K562 (cell line): Measurements from ENCODE around the gene CYP24A1. TPM values are rescaled to one million over a fixed set of nuclear protein-coding genes. Genes with fewer than 3 reads are reported as not detected.

ENCODE experiments used
- ATAC-seq: fragments of 200-7000 bp; cut with Tn5 transposase; 3 replicates; pipeline ENCODE4 v1.9.1; 2020; ENCODE audit warnings: moderate library complexity
- BruUV-seq: library from RNA; stranded (reverse); fragments of 400-500 nt; replicated peaks from 2 replicates; lab custom pipeline; 2021; lab: Mats Ljungman, UMichigan
- CTCF ChIA-PET: fragments of 300-600 bp; formaldehyde crosslinking; extraction: SDS; loops from one replicate; lab custom pipeline; 2021; ENCODE audit warnings: low intra/inter-chr PET ratio; lab: Yijun Ruan, JAX
- POLR2A ChIA-PET: fragments of 300-600, 350-650 bp; sonication (Branson Sonifier 250); formaldehyde crosslinking; extraction: SDS; loops from one replicate; lab custom pipeline; 2021; ENCODE audit warnings: antibody characterized with exemption, inconsistent platforms; lab: Yijun Ruan, JAX
- DNase-seq, 4 experiments: peaks; one replicate each; pipeline versions ENCODE4 v3.0.0 to v3.0.0-alpha.2; 2011 to 2018; ENCODE audit warnings: low spot score in 3 of 4, mixed read lengths in 3 of 4; ENCODE audit errors: extremely low read depth in 1 of 4
- FAIRE-seq: peaks from 2 replicates; lab custom pipeline; 2011; peaks lifted over from hg19 to GRCh38; lab: Jason Lieb, UNC
- H2AFZ ChIP-seq: 2 replicates; pipeline ENCODE4 v1.6.0; 2011; ENCODE audit warnings: low read depth, low read length, control low read depth, inconsistent platforms
- H3K27ac ChIP-seq: fragments of 200-600 bp; 3 replicates; pipeline ENCODE4 v1.8.0; 2011; ENCODE audit warnings: low read depth, mild to moderate bottlenecking, control low read depth, inconsistent platforms, low read length, moderate library complexity, mixed read lengths; ENCODE audit errors: extremely low read depth
- H3K27me3 ChIP-seq, 2 experiments: fragments of 300-600 bp in 1 of 2; 2 replicates in 1 of 2; 3 replicates in 1 of 2; pipeline versions ENCODE4 v1.6.0 to v1.8.0; 2011; ENCODE audit warnings: inconsistent platforms in 2 of 2, low read length in 2 of 2, mild to moderate bottlenecking in 1 of 2, mixed read lengths in 1 of 2, moderate library complexity in 1 of 2; ENCODE audit not compliant: control insufficient read depth in 2 of 2, insufficient read depth in 2 of 2
- H3K36me3 ChIP-seq: fragments of 300-600 bp; 3 replicates; pipeline ENCODE4 v1.8.0; 2011; ENCODE audit warnings: mild to moderate bottlenecking, low read length, inconsistent platforms; ENCODE audit not compliant: control insufficient read depth, insufficient read depth
- H3K4me1 ChIP-seq, 2 experiments: fragments of 200-600 bp in 1 of 2; replicated peaks in 1 of 2; 2 replicates in 1 of 2; 3 replicates in 1 of 2; pipeline versions ENCODE4 v1.5.1 to v1.8.0; 2011; ENCODE audit warnings: inconsistent platforms in 2 of 2, low read length in 2 of 2, mild to moderate bottlenecking in 1 of 2, mixed read lengths in 1 of 2, moderate library complexity in 1 of 2; ENCODE audit not compliant: control insufficient read depth in 2 of 2, insufficient read depth in 2 of 2
- H3K4me2 ChIP-seq: 2 replicates; pipeline ENCODE4 v1.6.1; 2011; ENCODE audit warnings: low read length, control low read depth, inconsistent platforms, mixed read lengths; ENCODE audit not compliant: insufficient read depth
- H3K4me3 ChIP-seq: fragments of 200-600 bp; sonication (generic), shearing (Covaris generic); 2 replicates; pipeline ENCODE4 v1.5.1; 2016; ENCODE audit warnings: control low read depth, inconsistent platforms
- H3K79me2 ChIP-seq: fragments of 200-600 bp; 3 replicates; pipeline ENCODE4 v1.8.0; 2011; ENCODE audit warnings: low read length, inconsistent platforms; ENCODE audit not compliant: control insufficient read depth, insufficient read depth
- H3K9ac ChIP-seq, 2 experiments: 2 replicates each; pipeline versions ENCODE4 v1.6.0 to v1.6.1; 2011; ENCODE audit warnings: low read depth in 2 of 2, low read length in 2 of 2, control low read depth in 1 of 2, inconsistent platforms in 1 of 2, mild to moderate bottlenecking in 1 of 2, mixed read lengths in 1 of 2; ENCODE audit not compliant: insufficient read depth in 1 of 2
- H3K9me1 ChIP-seq: one replicate; pipeline ENCODE4 v1.6.0; 2011; ENCODE audit warnings: inconsistent platforms, mild to moderate bottlenecking, low read length, moderate library complexity; ENCODE audit not compliant: control insufficient read depth, insufficient read depth
- H3K9me3 ChIP-seq: replicated peaks from 2 replicates; pipeline ENCODE4 v1.5.1; 2011; ENCODE audit warnings: low read depth, low read length, inconsistent platforms; ENCODE audit not compliant: control insufficient read depth, insufficient read depth
- H4K20me1 ChIP-seq: replicated peaks from 2 replicates; pipeline ENCODE4 v1.6.1; 2011; ENCODE audit warnings: low read length, inconsistent platforms, mixed read lengths; ENCODE audit not compliant: control insufficient read depth, insufficient read depth
- WGBS: fragments of 100-300 bp; shearing (Covaris generic); methylation state at CpG from one replicate; pipeline ENCODE4 v1.1.6; 2016; ENCODE audit warnings: low coverage, mixed read lengths; ENCODE audit not compliant: insufficient coverage; ENCODE audit errors: missing lambda C conversion rate; 5-methylcytosine and 5-hydroxymethylcytosine counted together
- in situ Hi-C: fragments of 300-500 bp; cut with MboI; formaldehyde crosslinking; loops from 4 replicates; pipeline ENCODE4 v1.15.0; 2018; ENCODE audit warnings: inconsistent platforms, mixed read lengths
- intact Hi-C: fragments of 100-400 bp; cut with micrococcal nuclease; formaldehyde crosslinking; loops from 2 replicates; pipeline ENCODE4 v1.14.2; 2022
- polyA plus RNA-seq, 8 experiments: library from polyadenylated mRNA; depleted of rRNA in 4 of 8; stranded (reverse) in 5 of 8; unstranded in 3 of 8; fragments of >200 nt; fragmentation: Nextera tagmentation in 2 of 8; fragmentation: Illumina TruSeq in 1 of 8; extraction: Ambion mirVana in 2 of 8; extraction: Trizol in 1 of 8; gene quantifications; 2 replicates each; pipeline versions ENCODE4 v1.2.1 to v1.2.3, GENCODE V29; 2011 to 2014; ENCODE audit warnings: inconsistent platforms in 1 of 8, missing spikeins in 1 of 8
- total RNA-seq, 7 experiments: library from RNA; depleted of rRNA in 6 of 7; stranded (reverse); fragments of >200 nt in 6 of 7; fragmentation: Illumina TruSeq in 2 of 7; extraction: Trizol in 2 of 7; gene quantifications; 2 replicates each; pipeline versions ENCODE4 v1.2.1 to v1.2.3, GENCODE V29; 2011 to 2021; ENCODE audit warnings: low replicate concordance in 1 of 7
- TF ChIP-seq, protein P1 (sequence below), 3 experiments: fragments of 200-800 bp in 1 of 3; fragments of 250-450 bp in 1 of 3; fragments of 450-650 bp in 1 of 3; sonication (Bioruptor Pico) in 1 of 3; sonication (Bioruptor generic) in 1 of 3; formaldehyde crosslinking in 1 of 3; IDR thresholded peaks; 2 replicates each; pipeline versions ENCODE4 v1.6.1 to v1.8.0; 2016 to 2022; ENCODE audit warnings: mild to moderate bottlenecking in 2 of 3, missing genetic modification characterization in 2 of 3, missing compliant biosample characterization in 1 of 3, moderate library complexity in 1 of 3
- TF ChIP-seq, protein P2 (sequence below): sonication (generic); IDR thresholded peaks from 2 replicates; pipeline ENCODE4 v1.6.1; 2016

Gene CYP24A1
- total and polyA plus RNA-seq, 9 of the 15 experiments (the other 6 are each of a cell fraction or from before 2014, with no cell fraction given), result 0.04 TPM; not detected in 8

DNA sequence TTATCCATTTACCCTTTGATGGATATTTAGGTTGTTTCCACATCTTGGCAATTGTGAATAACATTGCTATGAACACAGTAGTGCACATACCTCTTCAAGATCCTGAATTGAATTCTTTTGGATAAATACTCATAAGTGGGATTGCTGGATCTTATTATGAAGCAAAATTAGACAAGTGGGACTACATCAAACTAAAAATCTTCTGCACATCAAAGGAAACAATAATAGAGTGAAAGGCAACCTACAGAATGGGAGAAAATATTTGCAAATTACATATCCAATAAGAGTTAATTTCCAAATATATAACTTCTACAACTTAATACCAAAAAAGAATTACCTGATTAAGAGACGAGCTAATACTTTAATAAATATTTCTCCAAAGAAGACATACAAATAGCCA, 65.0 kb downstream of the CYP24A1 start:
- in situ Hi-C loops, result no loop called here
- no peak for FAIRE-seq

More for the DNA sequence above, 65.0 kb downstream of the CYP24A1 start:
- H3K4me3 ChIP-seq, result no peak overlapping the region
- H3K79me2 ChIP-seq, result no peaks in the 10 kb centered on the region
- 8% methylated on average over 1 of the region's 1 CpG for WGBS
- DNase-seq (no peak), ATAC-seq (no peak)
- BruUV-seq, result no TSS peak
- no peaks in the 10 kb centered on the region for H3K9me1 ChIP-seq
- no peak overlapping the region for H3K27ac ChIP-seq
- H3K9ac ChIP-seq, result no peak overlapping the region
- H2AFZ ChIP-seq, result no peak overlapping the region
- no peaks in the 10 kb centered on the region for H3K36me3 ChIP-seq
- intact Hi-C loops, result no loop called here
- H3K4me1 ChIP-seq, result no peaks in the 10 kb centered on the region; a peak in 1 of 5 replicates
- ChIA-PET CTCF (no interaction called here), POLR2A (no interaction called here)
- TF ChIP-seq, protein P1, sequence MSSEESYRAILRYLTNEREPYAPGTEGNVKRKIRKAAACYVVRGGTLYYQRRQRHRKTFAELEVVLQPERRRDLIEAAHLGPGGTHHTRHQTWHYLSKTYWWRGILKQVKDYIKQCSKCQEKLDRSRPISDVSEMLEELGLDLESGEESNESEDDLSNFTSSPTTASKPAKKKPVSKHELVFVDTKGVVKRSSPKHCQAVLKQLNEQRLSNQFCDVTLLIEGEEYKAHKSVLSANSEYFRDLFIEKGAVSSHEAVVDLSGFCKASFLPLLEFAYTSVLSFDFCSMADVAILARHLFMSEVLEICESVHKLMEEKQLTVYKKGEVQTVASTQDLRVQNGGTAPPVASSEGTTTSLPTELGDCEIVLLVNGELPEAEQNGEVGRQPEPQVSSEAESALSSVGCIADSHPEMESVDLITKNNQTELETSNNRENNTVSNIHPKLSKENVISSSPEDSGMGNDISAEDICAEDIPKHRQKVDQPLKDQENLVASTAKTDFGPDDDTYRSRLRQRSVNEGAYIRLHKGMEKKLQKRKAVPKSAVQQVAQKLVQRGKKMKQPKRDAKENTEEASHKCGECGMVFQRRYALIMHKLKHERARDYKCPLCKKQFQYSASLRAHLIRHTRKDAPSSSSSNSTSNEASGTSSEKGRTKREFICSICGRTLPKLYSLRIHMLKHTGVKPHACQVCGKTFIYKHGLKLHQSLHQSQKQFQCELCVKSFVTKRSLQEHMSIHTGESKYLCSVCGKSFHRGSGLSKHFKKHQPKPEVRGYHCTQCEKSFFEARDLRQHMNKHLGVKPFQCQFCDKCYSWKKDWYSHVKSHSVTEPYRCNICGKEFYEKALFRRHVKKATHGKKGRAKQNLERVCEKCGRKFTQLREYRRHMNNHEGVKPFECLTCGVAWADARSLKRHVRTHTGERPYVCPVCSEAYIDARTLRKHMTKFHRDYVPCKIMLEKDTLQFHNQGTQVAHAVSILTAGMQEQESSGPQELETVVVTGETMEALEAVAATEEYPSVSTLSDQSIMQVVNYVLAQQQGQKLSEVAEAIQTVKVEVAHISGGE (CRISPR knock-in tag; IDR thresholded peaks at IDR 0.05), result peak in 1 of 3 experiments; percentile 70; a peak in 2 of 6 replicates
- TF ChIP-seq, protein P2, sequence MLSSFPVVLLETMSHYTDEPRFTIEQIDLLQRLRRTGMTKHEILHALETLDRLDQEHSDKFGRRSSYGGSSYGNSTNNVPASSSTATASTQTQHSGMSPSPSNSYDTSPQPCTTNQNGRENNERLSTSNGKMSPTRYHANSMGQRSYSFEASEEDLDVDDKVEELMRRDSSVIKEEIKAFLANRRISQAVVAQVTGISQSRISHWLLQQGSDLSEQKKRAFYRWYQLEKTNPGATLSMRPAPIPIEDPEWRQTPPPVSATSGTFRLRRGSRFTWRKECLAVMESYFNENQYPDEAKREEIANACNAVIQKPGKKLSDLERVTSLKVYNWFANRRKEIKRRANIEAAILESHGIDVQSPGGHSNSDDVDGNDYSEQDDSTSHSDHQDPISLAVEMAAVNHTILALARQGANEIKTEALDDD, result no peak
- no peaks in the 10 kb centered on the region for H3K27me3 ChIP-seq
- H3K9me3 ChIP-seq, result no peaks in the 10 kb centered on the region
- H3K4me2 ChIP-seq, result no peak overlapping the region
- no peaks in the 10 kb centered on the region for H4K20me1 ChIP-seq
